ENCODE data around the gene SPATA46. TPM values are rescaled to one million over a fixed set of nuclear protein-coding genes. Genes with fewer than 3 reads are reported as not detected.

The SPATA46 gene, protein sequence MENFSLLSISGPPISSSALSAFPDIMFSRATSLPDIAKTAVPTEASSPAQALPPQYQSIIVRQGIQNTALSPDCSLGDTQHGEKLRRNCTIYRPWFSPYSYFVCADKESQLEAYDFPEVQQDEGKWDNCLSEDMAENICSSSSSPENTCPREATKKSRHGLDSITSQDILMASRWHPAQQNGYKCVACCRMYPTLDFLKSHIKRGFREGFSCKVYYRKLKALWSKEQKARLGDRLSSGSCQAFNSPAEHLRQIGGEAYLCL
- not detected for total RNA-seq

DNA sequence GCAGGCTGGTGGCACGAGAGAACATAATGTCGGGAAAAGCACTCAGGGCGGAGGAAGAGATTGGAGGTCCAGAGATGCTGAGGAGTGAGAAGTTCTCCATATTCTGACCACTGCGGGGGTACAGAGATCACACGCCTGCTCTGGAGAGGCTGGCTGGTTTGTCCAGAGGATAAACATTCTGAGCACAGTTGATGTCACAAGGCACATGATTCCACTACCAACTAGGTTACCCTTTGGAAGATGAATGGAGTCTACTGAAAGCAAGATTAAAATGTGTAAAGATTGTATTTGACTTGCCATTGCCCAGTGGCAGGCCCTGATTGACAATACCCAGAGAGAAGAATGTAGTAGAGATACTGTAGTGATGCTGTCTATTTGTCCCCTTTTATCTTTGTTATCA lies at the start of gene SPATA46:
TSS of gene SPATA46 (minus strand) at position 164 of the 400 bp plus-strand sequence. CDS start at position 100, 64 bp downstream.
- TF ChIP-seq, protein P1, sequence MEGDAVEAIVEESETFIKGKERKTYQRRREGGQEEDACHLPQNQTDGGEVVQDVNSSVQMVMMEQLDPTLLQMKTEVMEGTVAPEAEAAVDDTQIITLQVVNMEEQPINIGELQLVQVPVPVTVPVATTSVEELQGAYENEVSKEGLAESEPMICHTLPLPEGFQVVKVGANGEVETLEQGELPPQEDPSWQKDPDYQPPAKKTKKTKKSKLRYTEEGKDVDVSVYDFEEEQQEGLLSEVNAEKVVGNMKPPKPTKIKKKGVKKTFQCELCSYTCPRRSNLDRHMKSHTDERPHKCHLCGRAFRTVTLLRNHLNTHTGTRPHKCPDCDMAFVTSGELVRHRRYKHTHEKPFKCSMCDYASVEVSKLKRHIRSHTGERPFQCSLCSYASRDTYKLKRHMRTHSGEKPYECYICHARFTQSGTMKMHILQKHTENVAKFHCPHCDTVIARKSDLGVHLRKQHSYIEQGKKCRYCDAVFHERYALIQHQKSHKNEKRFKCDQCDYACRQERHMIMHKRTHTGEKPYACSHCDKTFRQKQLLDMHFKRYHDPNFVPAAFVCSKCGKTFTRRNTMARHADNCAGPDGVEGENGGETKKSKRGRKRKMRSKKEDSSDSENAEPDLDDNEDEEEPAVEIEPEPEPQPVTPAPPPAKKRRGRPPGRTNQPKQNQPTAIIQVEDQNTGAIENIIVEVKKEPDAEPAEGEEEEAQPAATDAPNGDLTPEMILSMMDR (IDR thresholded peaks at IDR 0.05; ENCODE audit: low read depth) = no peak

DNA sequence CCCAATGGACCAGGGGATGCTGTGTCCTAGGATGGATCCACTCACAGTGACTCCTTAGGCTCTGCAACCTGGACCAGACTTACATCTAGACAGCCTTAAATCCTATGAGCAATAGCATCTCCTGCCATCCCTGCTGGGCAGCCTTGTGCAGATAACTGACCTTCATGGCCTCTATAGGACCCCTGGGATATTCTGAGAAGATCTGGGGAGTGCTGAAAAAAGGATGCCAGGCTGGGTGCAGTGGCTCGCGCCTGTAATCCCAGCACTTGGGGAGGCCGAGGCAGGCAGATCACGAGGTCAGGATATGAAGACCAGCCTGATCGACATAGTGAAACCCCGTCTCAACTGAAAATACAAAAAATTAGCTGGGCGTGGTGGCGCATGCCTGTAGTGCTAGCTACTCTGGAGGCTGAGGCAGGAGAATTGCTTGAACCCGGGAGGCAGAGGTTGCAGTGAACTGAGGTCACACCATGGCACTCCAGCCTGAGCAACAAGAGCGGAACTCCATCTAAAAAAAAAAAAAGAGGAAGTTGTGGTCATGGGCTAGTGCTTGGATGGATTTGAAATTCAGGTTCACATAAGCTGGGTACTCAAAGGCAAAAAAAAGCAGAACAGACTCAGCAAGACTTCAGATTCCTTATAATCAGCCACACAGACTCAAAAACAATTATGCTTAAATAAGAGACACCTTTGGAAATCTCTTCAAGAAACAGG lies 46.2 kb upstream of the SPATA46 start:
- TF ChIP-seq, protein P1 (IDR thresholded peaks at IDR 0.05; ENCODE audit: low read depth) = no peak

DNA sequence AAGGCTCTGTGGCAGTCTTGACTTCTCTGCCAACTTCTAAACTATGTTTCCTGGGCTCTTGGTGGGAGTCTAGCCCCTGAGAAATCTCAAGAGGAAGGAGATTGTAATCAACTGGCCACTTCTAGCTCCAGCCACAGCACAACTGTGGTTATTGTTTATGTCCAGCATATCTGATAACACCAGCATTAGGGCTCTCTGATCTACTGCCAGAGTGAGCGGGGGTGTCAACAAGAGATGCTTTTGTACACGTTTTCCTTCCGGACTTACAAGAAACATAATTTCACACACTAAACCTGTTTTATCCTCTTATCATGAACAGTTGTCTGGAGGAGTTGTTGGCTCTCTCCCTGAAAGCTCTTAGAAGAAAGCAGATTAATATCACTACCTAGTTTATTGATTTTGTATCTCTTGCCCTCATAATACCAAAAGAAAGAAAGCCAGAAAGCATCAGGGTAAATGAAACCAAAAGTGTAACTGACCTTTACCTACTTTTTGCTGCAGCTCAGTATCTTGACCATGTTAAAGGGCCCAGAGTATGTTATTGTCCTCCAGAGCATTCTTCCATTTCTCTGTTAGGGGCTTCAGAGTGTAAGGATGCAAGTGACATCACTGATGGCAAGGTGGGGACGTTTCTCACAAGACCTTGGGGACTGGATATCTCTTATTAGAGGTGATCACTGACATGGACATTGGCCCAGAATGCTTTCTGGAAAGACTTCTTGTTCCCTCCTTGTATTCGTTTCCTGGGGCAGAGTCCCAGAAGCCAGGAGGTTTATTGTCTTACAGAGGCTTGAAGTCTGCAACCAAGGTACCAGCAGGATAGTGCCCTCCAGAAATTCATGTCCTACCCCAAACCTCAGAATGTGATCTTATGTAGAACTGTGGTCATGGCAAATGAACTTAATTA lies 44.9 kb upstream of the SPATA46 start:
- TF ChIP-seq, protein P1 (IDR thresholded peaks at IDR 0.05; ENCODE audit: low read depth) = no peak

DNA sequence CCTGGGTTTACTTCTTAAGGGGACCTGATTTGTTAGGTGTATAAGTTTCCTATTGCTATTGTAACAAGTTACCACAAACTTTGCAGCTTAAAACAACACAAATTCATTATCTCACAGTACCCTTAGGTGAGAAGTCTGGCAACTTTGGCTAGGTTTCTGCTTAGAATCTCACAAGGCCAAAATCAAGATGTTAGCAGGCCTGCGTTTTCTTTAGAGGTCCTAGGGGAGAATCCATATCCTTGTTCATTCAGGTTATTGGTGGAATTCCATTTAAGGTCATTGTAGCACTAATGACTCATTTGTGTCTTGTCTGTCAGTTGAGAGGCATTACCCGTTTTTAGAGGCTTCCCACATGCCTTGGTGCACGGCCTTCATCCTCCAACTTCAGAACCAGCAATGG lies 43.5 kb upstream of the SPATA46 start:
- TF ChIP-seq, protein P1 (IDR thresholded peaks at IDR 0.05; ENCODE audit: low read depth) = no peak

GRCh38 chr1:162417650-162418049 lies 41.0 kb upstream of the SPATA46 start:
- TF ChIP-seq, protein P1 (IDR thresholded peaks at IDR 0.05; ENCODE audit: low read depth) = no peak

GRCh38 chr1:162416909-162417308 lies 40.3 kb upstream of the SPATA46 start:
- TF ChIP-seq, protein P1 (IDR thresholded peaks at IDR 0.05; ENCODE audit: low read depth) = no peak

DNA sequence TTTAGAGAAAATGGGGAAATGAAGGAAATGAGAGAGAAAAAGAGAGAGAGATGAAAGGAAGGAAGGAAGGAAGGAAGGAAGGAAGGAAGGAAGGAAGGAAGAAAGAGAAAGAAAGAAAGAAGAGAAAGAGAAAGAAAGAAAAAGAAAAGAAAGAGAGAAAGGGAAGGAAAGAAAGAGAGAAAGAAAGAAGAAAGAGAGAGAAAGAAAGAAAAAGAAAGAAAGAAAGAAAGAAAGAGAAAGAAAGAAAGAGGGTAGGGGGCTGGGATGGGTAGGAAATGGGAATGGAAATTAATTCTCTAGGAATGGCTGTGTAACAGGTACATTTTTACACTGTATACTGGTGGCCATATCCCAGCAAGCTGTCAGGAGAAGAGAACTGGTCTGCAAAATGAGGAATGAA lies 39.6 kb upstream of the SPATA46 start:
- TF ChIP-seq, protein P1 (IDR thresholded peaks at IDR 0.05; ENCODE audit: low read depth) = no peak

All from subcutaneous adipose tissue (tissue), 4 donors.